ENCODE measurements around the gene NR2F2. TPM values are rescaled to one million over a fixed set of nuclear protein-coding genes. Genes with fewer than 3 reads are reported as not detected.

The NR2F2 gene
- 27.2 TPM for total RNA-seq

DNA sequence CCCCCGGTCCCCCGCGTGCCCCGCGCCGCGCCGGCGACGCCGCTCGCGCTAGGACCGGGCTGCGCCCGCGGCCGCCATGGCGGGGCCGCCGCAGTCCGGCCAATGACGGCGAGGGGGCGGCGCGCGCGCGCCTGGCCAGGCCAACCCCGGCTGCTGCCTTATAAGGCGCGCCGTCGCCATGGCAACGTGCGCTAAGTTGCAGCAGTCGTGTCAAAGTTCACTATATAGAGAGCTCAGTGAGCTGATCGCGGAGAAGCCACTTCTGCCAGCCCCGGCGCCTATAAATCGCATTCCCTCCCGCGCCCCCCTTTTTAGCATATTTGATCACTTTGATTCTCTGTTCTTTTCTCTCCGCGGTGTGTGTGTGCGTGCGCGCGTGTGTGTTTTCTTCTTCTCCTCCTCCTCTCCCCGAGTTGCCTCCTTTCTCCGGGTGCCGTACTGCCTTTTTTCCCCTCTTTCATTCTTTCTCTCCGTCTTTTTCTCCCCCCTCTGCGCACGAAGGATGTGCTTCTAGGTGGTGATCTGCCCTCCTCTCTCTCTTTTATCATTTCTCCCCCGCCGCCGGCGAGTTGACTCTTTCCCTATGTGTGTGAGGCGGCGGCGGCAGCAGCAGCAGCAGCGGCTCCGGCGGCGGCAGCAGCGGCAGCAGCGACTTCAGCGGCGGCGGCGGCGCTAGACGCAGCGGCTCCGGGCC is at the start of gene NR2F2:
Gene NR2F2, plus strand, starts transcription at position 251 of the 694 bp plus-strand sequence. CDS start 1,406 bp downstream, outside the sequence.

